Ureter (tissue), 1 donor: ENCODE measurements around the gene ARL15. TPM values are rescaled to one million over a fixed set of nuclear protein-coding genes. Genes with fewer than 3 reads are reported as not detected.
"Not testable (repeated sequence)": the region's sequence is repeated elsewhere in the genome, so short reads cannot be mapped to it uniquely, and the experiment has no call there.

Source experiments
- DNase-seq: peaks from one replicate; pipeline ENCODE4 v3.0.0-alpha.2; 2020; ENCODE audit warnings: low spot score
- total RNA-seq: library from RNA; stranded (reverse); gene quantifications from one replicate; pipeline ENCODE4 v1.2.4, GENCODE V29; 2023
- donor health status: DM: yes; HTN: yes; CAD: no.

Gene ARL15
- total RNA-seq, 1 donor from 2014 or later, result 48.0 TPM

DNA sequence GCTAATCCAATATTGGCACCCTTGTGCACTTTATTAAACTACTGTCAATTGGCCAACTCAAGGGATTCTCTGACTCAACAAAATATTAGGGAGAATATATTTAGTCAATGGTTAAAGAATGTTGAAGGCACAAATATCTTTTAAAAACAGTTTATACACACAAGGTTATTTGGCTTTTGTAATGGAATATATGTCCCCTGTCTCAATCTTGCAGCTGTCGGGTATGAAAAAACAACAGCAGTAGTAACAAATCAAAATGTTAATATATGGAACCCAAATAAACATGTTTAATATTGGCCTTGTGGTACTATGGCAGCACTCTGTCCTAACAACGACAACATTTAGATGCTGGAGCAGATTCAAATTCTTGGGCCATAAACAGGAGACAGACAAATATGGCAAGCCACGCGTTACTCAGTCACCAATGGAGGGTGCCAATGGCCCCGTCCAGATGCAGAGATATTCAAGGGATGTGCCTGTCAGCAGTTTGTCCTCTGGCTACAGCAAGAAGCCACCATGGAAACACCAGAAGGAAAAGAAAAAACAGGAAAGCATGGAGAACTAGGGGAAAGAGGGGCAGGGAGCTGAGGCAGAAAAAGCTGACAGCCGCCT lies 408.0 kb downstream of the ARL15 start:
- DNase-seq, result no peak

DNA sequence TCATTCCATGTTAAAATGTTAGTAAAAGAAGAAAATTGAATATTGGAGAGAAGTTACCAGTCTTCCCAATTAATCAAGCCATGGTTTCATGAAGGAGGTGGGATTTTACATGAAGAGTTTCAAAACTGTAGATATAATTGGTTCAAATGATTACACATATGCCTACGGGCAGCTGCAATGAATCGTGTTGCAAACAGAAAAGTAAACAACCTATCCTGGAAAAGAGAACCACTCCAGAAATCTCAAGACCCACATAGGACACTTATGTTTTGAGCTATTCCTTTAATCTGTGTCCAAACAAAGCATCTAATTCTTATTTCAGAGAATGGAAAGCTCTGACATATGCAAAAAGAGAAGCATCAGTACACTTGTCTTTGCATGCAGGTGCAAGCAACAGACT lies 409.7 kb downstream of the ARL15 start:
- DNase-seq, result no peak

DNA sequence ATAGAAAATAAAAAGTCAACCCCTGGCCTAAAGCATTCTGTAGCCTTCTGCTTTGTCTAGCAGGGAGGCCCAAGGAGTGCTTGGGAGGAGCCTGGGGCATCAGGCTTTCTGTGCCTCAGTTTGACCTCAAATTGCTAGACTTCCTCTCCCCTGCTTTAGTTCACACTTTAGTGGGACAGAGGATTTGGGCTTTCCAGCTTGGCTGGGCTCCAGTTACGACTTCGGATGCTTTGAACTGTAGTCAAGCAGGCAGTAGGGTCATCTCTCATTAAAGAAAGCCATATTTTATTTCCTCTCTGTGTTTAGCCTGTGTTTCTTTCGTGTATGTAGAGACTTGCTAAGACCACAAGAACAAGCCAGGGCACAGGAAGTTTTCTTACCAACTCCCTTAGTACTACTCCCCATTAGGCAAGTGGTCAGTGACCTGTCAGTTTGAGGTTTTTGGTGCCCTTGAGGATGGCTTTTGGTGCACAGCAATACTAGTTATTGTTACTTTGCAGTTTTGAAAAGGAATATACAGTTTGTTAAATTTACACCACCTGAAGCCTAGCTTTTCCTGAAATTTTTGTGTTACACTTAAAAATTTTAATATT lies 415.2 kb downstream of the ARL15 start:
- DNase-seq, result no peak

DNA sequence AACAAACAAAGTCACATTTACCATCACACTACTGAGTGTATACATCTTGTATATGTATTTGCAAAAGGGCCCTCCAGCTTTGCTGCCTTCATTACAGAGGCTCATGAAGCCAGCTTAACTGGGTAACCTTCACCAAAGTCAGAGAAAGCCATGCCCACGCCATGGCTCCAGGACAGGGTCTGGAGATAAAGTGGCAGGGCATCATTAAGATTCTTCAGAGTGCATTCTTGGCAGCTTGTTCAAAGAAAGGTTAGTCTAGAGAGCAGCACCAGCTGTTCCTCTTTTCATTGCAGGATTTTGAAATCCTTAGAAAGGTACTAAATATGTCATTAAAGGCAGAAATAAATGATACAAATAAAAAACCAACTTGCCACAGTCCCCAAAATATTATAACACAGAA lies 416.7 kb downstream of the ARL15 start:
- no peak for DNase-seq

DNA sequence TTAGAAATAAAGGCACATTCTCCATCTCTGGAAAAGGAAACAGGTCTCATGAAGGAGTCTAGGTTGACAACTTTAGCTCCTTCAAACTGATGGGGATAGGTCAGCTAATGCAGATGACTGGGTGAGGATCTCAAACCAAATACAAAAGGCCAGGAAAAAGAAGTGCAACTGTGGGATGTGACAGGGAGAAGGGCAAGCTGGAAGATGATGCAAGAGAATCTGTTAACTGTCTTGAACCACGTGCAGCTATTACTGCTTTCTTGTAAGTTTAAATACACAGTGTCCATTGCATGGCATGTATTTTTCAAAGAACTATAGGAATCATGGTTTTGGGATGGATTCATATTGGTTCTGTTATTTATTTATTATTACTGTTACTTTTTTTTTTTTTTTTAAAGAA lies 418.1 kb downstream of the ARL15 start:
- no peak for DNase-seq

DNA sequence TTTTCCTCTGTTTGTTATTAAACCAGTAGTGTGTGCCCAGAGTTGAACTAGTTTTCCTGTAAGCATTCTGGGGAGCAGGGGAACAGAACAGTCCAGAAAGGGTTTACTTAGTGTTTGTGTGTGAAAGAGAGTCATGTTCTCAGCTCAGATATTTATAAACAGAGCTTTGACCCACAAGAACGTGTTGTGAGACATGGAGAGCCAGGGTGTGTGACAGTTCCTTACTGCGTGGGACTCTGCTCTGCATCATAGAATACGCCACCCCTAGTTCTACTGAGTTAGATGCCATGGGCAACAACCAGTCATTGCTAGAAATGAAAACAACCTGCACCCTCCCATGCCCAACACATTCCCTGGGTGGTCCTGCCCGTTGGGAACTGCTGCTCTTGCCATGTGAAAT lies 419.2 kb downstream of the ARL15 start:
- no peak for DNase-seq

DNA sequence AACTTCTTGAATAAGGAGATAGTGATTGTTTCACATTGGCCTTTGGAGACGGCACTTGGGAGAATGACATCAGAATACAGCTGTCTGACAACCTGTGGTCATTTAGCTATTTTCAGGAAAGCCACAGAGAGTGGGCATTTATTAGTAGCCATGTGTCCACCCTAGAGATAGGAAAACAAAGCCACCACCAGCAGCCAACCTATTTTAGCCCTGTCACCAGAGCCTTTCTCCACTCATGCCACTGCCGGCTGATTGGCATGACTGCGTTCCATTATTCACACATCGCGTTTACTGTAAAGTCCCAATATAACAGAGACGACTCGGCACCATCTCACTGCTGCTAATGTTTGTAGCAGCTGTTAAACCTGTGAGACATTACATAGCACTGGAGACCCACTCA lies 419.9 kb downstream of the ARL15 start:
- DNase-seq, result no peak

DNA sequence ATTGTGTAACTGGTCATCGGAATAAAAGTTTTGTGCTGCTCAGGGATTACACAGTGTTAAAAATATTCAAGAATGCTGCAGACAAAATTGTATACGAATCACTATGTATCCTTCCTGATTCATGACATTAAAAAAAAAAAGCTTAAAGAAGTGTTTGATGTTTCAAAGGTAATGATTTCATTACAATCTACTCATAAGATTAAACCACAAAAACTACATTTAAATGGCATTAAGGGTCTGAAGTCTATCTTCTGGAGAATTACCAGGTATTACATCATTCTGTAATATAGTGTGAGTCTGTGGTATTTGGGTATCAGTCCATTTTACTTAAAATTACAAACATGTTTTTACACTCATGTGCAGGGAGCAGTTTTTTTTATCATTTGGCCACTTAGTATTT lies 425.5 kb downstream of the ARL15 start:
- no peak for DNase-seq

DNA sequence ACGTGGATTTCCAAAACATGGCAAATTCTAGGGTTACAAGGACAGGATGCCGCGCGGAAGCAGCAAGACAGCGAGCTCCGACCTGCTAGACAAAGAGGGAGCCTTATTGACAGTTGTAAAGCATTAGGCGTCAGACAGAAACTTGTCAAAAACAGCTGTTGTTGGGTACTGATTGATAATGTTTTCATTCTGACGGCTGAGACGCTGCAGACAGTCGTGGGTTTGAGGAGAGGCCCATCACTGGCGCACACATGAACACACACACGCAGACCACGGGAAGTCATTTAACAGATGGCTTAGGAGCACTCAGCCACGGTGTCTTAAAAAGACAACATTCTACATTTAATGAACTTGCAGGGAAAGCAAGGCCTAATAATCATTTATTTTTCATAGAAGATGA lies 426.0 kb downstream of the ARL15 start:
- DNase-seq, result no peak

DNA sequence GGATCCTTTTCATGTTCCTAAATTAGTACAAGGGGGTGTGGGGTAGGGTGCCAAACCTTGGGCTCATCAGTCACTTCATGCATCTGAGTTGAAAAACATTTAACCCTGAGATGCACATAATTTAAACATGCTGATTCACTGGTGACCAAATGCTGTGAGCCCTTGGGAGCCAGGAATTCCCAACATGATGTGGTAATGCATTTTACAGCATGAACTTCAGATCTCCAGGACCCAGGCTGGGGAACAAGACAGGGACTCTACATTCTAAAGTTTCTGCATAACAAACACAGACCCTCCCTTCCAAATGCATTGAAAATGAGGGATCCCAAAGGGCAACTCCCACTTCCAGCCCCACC lies 427.7 kb downstream of the ARL15 start:
- no peak for DNase-seq

DNA sequence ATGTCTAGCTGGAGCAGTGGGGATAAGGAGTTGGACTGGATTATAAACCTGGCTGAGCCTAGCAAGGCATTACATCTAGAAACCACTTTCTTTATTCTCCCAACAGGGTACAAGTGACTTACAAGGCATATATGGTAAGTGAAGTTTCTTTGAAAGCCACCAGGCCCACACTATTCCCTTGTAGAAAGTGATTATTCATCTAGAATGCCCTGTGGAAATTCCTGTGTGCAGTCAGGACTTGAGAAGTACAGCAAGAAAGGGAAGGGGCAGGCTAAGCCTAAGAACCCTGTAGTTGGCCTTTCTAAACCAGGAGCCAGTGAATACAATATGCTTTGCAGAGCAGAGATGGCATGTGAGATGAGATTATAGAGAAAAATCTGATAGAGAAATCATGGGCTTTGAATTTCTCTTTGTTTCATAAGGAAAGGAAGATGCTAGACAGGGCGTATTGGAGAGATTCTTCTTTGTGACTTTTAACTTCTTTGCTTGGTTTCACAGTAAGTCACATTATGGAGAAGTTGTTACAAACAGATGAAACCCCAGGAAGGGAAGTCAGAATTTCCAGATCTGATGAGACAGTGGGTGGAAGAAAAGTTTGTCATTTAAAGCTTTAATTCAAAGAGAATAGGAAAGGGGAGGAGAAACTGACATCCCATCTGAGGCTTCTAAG lies 428.2 kb downstream of the ARL15 start:
- no peak for DNase-seq

DNA sequence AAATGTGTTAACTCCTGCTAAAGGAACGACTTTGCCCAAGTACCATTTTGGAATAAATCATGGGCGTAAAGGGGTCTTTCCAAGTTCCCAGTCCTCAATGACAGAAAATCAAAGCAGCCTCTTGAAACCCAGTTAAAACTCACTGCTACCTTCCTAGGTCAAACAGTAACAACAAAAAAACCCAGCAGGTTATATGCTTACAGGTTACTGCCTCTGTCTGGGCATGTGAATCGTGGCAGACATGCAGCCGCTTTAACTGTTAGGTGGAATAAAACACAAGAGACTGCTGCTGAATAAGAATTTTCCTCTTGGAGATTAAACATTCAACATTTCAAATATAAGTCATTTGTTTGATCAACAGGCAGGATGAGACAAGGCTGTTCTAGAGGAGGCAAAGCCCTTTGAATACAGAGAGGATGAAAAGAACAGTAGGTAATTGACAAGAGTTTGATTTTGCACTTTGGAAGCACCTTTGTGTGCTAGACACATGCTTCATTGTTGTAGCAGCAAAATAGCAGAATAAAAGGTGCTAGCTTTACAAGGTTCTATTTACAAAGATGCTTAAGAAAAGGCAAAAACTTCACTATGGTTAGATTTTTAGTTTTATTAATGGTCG lies 430.6 kb downstream of the ARL15 start:
- DNase-seq, result no peak

DNA sequence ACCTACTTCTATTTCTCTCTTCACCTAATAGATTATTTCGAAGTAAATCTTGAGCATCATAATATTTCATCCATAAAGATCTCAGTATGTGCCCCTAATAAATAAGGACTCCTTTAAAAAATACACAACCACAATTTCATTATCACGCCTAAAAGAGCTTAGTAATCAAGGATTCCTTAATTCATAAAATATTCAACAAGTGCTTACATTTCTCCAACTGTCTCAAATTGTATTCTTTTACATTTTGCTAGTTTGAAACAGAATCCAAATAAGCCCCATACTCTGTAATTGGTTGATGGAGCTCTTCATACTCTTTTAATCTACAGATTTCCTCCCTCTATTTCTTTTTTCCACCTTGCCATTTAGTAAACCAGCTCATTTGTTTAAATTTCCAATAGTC lies 432.4 kb downstream of the ARL15 start:
- no peak for DNase-seq

DNA sequence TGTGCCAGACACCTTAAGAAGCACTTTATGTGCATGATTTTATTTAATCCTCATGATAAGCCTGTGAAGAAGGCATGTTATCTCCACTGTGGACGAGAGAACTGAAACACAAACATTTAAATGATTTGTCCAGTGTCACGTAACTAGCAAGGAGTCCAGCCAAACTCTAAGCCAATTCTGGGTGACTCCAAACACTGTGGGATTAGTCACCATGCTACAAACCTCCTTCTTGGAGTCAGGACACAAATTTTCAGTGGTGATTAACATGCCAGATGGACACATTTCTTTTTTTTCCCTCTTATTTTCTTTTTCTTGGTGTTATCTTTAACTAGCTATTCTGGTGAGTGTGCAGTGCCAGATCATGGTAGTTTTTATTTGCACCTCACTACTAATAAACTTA lies 433.1 kb downstream of the ARL15 start:
- no peak for DNase-seq

DNA sequence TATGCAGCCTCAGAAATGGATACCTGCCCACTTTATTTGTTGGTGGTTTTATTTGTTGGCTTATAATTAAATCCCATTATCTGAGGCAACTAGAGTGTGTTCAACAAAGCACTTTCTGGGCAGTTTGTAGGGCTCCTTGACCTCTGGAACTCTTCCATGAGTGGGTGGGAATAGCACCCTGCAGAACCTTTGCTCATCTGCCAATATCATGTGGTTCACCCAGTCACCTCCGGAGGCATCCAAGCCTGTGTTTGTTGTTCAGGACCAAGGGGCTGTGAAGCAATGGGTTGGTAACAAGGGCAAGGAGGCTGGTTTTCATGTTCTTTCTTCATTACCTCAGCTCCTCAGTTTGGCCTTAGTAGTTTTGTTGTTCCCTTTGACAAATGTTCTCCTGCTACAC lies 436.0 kb downstream of the ARL15 start:
- no peak for DNase-seq

DNA sequence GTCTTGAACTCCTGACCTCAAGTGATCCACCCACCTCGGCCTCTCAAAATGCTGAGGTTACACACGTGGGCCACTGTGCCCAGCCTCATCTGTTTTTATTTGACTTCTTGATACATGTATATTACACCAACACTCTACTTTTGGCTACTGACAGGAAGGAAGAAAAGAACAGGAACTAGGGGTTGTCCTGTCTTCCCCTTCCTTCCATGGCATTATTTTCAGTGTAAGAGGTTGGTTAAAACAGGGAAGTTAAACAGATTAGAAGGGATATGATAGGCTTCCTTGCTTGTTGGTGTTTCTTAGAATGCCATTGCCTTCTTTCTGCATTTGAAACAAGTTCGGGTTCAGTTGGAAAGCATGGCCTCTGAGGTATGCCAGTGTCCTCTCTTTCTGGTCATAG lies 437.1 kb downstream of the ARL15 start:
- no peak for DNase-seq

DNA sequence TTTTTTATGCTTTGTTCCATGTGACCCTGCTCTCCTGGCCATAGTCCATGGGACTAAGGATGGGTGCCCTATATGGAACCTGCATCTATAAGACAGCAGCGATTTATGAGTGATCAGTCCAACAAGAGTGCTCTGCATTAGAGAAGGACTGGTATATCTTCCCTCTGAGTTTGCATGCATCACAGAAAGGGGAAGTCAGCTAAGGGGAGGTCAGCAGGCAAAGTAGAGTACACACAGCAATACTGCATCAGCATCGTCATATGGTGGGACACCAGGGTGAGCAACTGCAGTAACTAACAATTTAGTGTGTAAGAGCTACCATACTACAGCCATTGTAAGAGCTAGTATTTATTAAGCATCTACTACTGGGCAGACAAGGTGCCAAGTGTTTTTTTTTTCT lies 438.6 kb downstream of the ARL15 start:
- no peak for DNase-seq

DNA sequence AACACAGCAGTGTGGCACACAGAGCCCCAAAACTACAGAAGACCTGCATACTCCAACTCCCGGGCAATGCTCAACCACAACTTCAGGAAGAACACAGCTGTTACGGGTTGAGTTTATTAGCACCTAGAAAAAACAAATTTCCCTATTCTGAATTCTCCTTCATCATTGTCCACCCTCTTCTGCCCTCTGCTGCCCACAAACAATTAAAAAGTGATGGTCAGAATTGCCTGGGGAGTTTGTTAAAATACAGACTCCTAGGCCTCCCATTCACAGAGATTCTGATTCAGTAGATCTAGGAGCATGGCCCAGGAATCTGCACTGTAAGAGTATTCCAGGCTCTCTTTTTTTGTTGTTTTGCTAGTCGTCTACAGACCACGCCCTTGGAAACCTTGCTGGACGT lies 439.3 kb downstream of the ARL15 start:
- DNase-seq, result no peak

DNA sequence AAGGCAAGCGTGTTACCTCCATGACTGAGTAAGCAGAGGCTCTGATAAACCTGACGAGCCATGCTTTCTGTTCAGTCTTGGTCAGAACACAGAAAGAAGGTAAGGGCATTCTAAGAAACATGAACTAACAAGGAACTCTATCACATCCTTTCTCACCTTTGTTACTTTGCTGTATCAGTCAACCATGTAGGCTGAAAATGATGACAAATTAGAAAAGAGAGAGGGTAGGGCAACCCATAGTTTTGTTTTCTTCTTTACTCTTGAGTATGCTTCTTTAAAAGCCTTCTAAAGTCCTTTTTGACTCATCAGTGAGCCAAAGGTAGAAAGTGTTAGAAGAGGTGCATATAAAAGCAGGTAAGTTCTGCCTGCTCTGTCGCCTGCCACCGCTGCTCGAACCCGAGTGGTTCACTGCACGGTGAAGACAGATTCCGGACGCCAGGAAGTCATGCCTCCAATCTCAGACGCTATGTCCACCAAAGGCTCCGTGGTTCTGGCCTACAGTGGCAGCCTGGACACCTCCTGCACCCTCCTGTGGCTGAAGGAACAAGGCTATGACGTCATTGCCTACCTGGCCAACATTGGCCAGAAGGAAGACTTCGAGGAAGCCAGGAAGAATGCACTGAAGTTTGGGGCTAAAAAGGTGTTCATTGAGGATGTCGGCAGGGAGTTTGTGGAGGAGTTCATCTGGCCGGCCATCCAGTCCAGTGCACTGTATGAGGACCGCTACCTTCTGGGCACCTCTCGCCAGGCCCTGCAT lies 451.5 kb downstream of the ARL15 start:
- no peak for DNase-seq

DNA sequence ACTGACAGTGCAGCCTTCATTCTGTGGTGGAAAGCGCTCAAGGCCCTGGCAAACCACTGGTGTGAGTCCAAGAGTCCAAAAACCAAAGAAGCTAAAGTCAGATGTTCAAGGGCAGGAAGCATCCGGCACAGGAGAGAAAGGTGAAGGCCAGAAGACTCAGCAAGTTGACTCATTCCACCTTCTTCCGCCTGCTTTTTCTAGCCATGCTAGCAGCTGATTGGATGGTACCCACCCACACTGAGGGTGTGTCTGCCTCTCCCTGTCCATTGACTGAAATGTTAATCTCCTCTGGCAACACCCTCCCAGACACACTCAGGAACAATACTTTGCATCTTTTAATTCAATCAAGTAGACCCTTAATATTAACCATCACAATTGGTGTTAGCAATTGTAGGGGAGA lies 453.9 kb downstream of the ARL15 start:
- no peak for DNase-seq

DNA sequence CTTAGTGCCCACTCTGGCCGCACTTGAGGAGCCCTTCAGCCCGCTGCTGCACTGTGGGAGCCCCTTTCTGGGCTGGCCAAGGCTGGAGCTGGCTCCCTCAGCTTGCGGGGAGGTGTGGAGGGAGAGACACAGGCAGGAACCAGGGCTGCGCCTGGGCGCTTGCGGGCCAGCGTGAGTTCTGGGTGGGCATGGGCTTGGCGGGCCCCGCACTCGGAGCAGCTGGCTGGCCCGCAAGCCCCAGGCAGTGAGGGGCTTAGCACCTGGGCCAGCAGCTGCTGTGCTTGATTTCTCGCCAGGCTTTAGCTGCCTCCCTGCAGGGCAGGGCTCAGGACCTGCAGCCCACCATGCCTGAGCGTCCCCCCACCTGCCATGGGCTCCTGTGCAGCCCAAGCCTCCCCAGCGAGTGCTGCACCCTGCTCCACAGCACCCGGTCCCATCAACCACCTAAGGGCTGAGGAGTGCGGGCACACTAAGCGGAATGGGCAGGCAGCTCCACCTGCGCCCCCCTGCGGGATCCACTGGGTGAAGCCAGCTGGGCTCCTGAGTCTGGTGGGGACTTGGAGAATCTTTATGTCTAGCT lies 473.4 kb downstream of the ARL15 start:
- DNase-seq, result not testable (repeated sequence)

DNA sequence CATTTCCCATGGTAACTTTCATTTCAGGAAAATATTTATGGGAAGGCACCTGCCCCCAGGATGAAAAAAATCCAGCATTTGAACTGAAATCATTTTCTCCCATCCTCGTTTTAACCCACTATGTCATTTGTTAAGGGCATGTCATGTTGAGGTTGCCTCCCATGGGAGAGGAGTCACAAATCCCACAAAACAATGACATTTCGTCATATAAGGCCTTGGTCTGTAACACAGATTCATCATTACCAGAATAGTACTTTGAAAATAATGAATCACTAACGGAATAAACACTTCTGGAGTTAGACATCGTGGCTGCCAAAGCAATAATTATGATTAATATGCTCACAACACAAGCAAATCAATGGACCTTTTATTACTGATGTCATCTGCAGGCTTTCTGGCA lies 475.9 kb downstream of the ARL15 start:
- DNase-seq, result no peak
